GM21528 (cell line): ENCODE data around the gene SH2D2A.
"Not testable (repeated sequence)": the region's sequence is repeated elsewhere in the genome, so short reads cannot be mapped to it uniquely, and the experiment has no call there.

Experiments
- ATAC-seq: cut with Tn5 transposase; IDR thresholded peaks from one replicate; pipeline ENCODE4 v1.9.1; 2021; ENCODE audit warnings: mild to moderate bottlenecking, moderate library complexity; ENCODE audit not compliant: unreplicated experiment, low FRiP score

SH2D2A gene

GRCh38 chr1:156775799-156776198, 40.8 kb downstream of the SH2D2A start:
- ATAC-seq = no peak

- no peak for ATAC-seq
Observed at GRCh38 chr1:156773607-156774006, 43.0 kb downstream of the SH2D2A start.

GRCh38 chr1:156772728-156773497, 43.7 kb downstream of the SH2D2A start:
- no peak for ATAC-seq

- ATAC-seq = no peak
Observed at GRCh38 chr1:156772222-156772621, 44.4 kb downstream of the SH2D2A start.

- ATAC-seq = no peak
Observed at GRCh38 chr1:156768610-156769295, 47.9 kb downstream of the SH2D2A start.

- peak; percentile 8 for ATAC-seq
Observed at GRCh38 chr1:156767879-156768604, 48.6 kb downstream of the SH2D2A start.

- peak; percentile 93 for ATAC-seq
Observed at GRCh38 chr1:156767101-156767878, 49.4 kb downstream of the SH2D2A start, which contains the start of gene PRCC. PRCC (plus strand) TSS chr1:156767535; CDS start chr1:156767772, 237 bp downstream.

GRCh38 chr1:156766298-156767100, 50.1 kb downstream of the SH2D2A start:
- peak; percentile 27 for ATAC-seq

GRCh38 chr1:156765666-156766065, 51.0 kb downstream of the SH2D2A start:
- ATAC-seq = no peak

GRCh38 chr1:156765136-156765535, 51.5 kb downstream of the SH2D2A start:
- ATAC-seq = not testable (repeated sequence)

- no peak for ATAC-seq
Observed at GRCh38 chr1:156760796-156761104, 55.9 kb downstream of the SH2D2A start.

- no peak for ATAC-seq
Observed at GRCh38 chr1:156760092-156760795, 56.4 kb downstream of the SH2D2A start.

GRCh38 chr1:156757572-156758253, 58.9 kb downstream of the SH2D2A start:
- ATAC-seq = not testable (repeated sequence)

- no peak for ATAC-seq
Observed at GRCh38 chr1:156756355-156756754, 60.3 kb downstream of the SH2D2A start.
